MCF 10A (cell line): ENCODE data around the gene BABAM1. TPM values are rescaled to one million over a fixed set of nuclear protein-coding genes. Genes with fewer than 3 reads are reported as not detected.

Experiments used
- BruUV-seq: library from RNA; stranded (reverse); fragments of 400-500 nt; replicated peaks from 2 replicates; lab custom pipeline; 2021; lab: Mats Ljungman, UMichigan
- CTCF ChIA-PET: fragments of 300-600 bp; sonication (Branson Sonifier 250); formaldehyde crosslinking; extraction: SDS; loops from one replicate; lab custom pipeline; 2021; ENCODE audit warnings: antibody characterized with exemption, inconsistent platforms; lab: Yijun Ruan, JAX
- POLR2A ChIA-PET: fragments of 300-600, 350-650 bp; sonication (Branson Sonifier 250); formaldehyde crosslinking; extraction: SDS; loops from one replicate; lab custom pipeline; 2020; ENCODE audit warnings: antibody characterized with exemption, inconsistent platforms; lab: Yijun Ruan, JAX
- DNase-seq: peaks from one replicate; pipeline ENCODE4 v3.0.0-alpha.2; 2018; ENCODE audit not compliant: unreplicated experiment
- H3K27ac Mint-ChIP-seq: one replicate; pipeline ENCODE4 v1.8.0; 2022; ENCODE audit warnings: mild to moderate bottlenecking, low read depth, mixed read lengths; ENCODE audit not compliant: unreplicated experiment
- H3K27me3 Mint-ChIP-seq: one replicate; pipeline ENCODE4 v1.8.0; 2022; ENCODE audit warnings: mixed read lengths; ENCODE audit not compliant: insufficient read depth, unreplicated experiment
- H3K36me3 Mint-ChIP-seq: one replicate; pipeline ENCODE4 v1.8.0; 2022; ENCODE audit warnings: mild to moderate bottlenecking, moderate library complexity, mixed read lengths; ENCODE audit not compliant: insufficient read depth, unreplicated experiment
- H3K4me1 Mint-ChIP-seq: one replicate; pipeline ENCODE4 v1.8.0; 2022; ENCODE audit warnings: mixed read lengths; ENCODE audit not compliant: insufficient read depth, unreplicated experiment
- H3K4me3 Mint-ChIP-seq: one replicate; pipeline ENCODE4 v1.8.0; 2022; ENCODE audit warnings: mild to moderate bottlenecking, moderate library complexity, mixed read lengths; ENCODE audit not compliant: unreplicated experiment
- H3K9me3 Mint-ChIP-seq: one replicate; pipeline ENCODE4 v1.8.0; 2022; ENCODE audit warnings: mixed read lengths; ENCODE audit not compliant: unreplicated experiment
- intact Hi-C: fragments of 100-400 bp; cut with micrococcal nuclease; formaldehyde crosslinking; loops from 2 replicates; pipeline ENCODE4 v1.14.1; 2022
- total RNA-seq: library from RNA; stranded (reverse); gene quantifications from 2 replicates; pipeline ENCODE4 v1.2.3, GENCODE V29; 2022
- TF ChIP-seq, protein P1 (sequence below): fragments of 200-600 bp; IDR thresholded peaks from one replicate; pipeline ENCODE4 v1.8.0; 2022; ENCODE audit warnings: antibody characterized with exemption, mild to moderate bottlenecking; ENCODE audit not compliant: unreplicated experiment

The BABAM1 gene
- total RNA-seq, 1 experiment from 2014 or later, result 96.1 TPM

DNA sequence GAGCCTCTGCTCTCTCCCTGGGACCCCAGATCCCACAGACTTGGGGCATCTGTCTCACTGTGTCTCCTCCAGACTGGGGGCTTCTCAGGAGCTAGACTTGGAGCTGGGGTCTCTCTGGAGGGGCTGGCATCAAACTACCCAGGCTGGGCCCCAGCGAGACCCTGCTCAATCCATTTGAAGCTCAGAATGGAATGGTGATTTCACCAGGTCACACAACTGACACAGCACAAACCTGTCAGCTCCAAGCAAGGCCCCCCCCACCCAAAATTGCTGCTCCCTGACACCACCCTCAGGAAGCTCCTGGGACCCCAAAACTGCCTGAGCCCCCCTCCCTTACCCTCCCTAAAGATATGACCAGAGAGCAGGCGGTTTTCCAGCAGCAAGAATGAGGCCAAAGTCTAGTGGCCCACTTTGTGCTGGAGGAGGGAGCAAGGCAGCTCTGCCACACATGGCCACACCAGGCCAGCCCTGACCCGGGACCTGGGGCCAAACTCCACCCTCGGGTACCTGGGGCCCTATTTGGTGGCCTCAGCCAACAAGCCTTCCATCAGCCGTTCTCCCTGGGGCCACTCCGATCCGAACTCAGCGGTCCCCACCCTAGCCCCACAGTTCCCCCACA is 23.9 kb upstream of the BABAM1 start:
- DNase-seq, result no peak
- intact Hi-C loops, result no loop called here
- H3K9me3 Mint-ChIP-seq, result no peaks in the 10 kb centered on the region
- H3K27me3 Mint-ChIP-seq, result no peaks in the 10 kb centered on the region
- H3K36me3 Mint-ChIP-seq, result peaks cover 33% of the 10 kb centered on the region
- H3K27ac Mint-ChIP-seq, result peak overlapping the region; percentile 93
- CTCF ChIA-PET, result interaction anchor here (0.6 to 1.6 kb wide), 4 partner anchors 16 to 191 kb away, joined by 4 to 8 read pairs (median 4); no protein-coding TSS in a partner anchor
- peak overlapping the region; percentile 89 for H3K4me3 Mint-ChIP-seq
- TF ChIP-seq, protein P1, sequence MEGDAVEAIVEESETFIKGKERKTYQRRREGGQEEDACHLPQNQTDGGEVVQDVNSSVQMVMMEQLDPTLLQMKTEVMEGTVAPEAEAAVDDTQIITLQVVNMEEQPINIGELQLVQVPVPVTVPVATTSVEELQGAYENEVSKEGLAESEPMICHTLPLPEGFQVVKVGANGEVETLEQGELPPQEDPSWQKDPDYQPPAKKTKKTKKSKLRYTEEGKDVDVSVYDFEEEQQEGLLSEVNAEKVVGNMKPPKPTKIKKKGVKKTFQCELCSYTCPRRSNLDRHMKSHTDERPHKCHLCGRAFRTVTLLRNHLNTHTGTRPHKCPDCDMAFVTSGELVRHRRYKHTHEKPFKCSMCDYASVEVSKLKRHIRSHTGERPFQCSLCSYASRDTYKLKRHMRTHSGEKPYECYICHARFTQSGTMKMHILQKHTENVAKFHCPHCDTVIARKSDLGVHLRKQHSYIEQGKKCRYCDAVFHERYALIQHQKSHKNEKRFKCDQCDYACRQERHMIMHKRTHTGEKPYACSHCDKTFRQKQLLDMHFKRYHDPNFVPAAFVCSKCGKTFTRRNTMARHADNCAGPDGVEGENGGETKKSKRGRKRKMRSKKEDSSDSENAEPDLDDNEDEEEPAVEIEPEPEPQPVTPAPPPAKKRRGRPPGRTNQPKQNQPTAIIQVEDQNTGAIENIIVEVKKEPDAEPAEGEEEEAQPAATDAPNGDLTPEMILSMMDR, result no peak
- POLR2A ChIA-PET, result interaction anchor here (0.6 to 4.3 kb wide), 11 partner anchors 8 to 167 kb away, joined by 3 to 34 read pairs (median 7); partner anchors contain the start of genes BABAM1, DDA1, HAUS8 and MRPL34
- no TSS peak for BruUV-seq
- peaks cover 33% of the 10 kb centered on the region for H3K4me1 Mint-ChIP-seq

- TF ChIP-seq, protein P1, result no peak
- Mint-ChIP-seq H3K9me3 (no peaks in the 10 kb centered on the region), H3K27me3 (no peaks in the 10 kb centered on the region), H3K27ac (peak overlapping the region; percentile 93), H3K4me1 (peaks cover 35% of the 10 kb centered on the region), H3K36me3 (peaks cover 29% of the 10 kb centered on the region), H3K4me3 (peak overlapping the region; percentile 89)
- CTCF ChIA-PET, result interaction anchor here (0.7 to 1.0 kb wide), 2 partner anchors 17 to 31 kb away, joined by 4 read pairs; no protein-coding TSS in a partner anchor
- peak; percentile 71 for DNase-seq
- POLR2A ChIA-PET, result interaction anchor here (0.6 to 4.3 kb wide), 18 partner anchors 9 to 1176 kb away, joined by 3 to 34 read pairs (median 4); partner anchors contain the start of genes BABAM1, DDA1, HAUS8 and MRPL34
- TSS peak; percentile 21 for BruUV-seq
- intact Hi-C loops, result no loop called here
Observed at GRCh38 chr19:17243830-17244617, 23.2 kb upstream of the BABAM1 start.

DNA sequence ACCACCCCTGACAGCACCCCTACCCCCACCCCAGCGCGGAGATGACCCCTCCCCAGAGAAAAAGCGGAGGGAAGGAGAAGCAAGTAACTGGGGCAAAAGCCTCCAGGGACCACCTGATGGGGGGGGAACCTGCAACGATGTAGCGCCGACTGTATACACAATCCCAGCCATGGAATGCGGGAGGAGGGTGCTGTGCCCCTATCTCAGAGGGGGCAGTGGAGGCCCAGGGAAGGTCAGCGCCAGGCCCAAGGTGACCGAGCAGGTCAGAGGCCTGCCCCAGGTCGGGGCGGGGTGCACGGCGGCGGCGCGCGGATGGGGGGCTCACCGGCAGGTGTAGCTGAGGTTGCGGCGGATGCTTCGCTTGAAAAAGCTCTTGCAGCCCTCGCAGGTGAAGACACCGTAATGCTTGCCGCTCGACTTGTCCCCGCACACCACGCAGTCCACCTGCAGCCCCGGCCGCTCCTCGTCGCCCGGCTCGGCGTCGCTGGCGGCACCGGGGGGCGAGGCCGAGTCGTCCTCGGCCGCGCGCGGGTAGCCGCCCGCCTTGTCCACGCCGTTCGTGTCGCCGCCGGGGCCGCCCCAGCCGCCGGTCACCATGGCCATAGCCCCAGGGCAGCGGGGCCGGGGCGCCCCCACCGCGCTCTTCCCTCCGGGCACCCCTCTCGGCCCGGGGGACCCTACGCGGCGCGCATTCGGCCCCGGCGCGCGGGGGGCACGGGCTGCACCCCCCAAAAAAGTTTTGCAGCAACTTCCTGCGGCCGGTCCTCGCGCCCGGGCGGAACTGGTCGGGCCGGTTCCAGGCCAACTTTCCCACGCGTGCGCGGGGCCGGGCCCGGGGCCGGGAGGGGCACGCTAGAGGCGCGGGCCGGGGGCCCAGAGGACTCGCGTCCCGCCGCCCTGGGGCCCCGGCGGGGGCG is 22.4 kb upstream of the BABAM1 start:
- no peaks in the 10 kb centered on the region for H3K27me3 Mint-ChIP-seq
- peak overlapping the region; percentile 93 for H3K27ac Mint-ChIP-seq
- ChIA-PET CTCF (no interaction called here), POLR2A (interaction anchor here (0.7 to 4.3 kb wide), 12 partner anchors 10 to 1176 kb away, joined by 3 to 34 read pairs (median 7); partner anchors contain the start of genes BABAM1, HAUS8, MRPL34 and MYO9B)
- no TSS peak for BruUV-seq
- H3K36me3 Mint-ChIP-seq, result peaks cover 21% of the 10 kb centered on the region
- H3K4me3 Mint-ChIP-seq, result peak overlapping the region; percentile 89
- H3K4me1 Mint-ChIP-seq, result peaks cover 38% of the 10 kb centered on the region
- no peaks in the 10 kb centered on the region for H3K9me3 Mint-ChIP-seq
- intact Hi-C loops, result no loop called here
- no peak for DNase-seq
- TF ChIP-seq, protein P1, result no peak
